ENCODE data around the gene PIAS3. TPM values are rescaled to one million over a fixed set of nuclear protein-coding genes. Genes with fewer than 3 reads are reported as not detected.

PIAS3 gene
- polyA plus RNA-seq, 1 donor from 2014 or later, result 15.0 TPM

DNA sequence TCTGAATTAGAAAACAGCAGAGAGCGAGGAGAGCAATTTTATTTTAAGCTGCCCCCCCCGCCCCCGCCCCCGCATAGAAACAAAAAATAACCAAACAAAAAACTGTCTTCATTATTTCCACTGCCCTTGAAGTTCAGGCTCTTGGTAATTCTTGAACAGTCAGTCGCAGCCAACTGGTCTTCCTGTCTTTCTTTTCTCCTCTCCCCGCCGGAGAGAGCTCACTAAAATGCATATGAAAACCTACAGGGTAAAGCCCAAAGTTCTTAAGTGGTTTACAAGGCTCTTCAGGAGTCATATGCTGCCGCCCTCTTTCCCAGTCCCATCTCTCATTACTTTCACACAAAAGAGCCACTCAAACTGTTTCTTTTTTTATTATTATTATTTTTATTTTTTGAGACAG is 27.9 kb upstream of the PIAS3 start:
- no peaks in the 10 kb centered on the region for H3K9me3 ChIP-seq (ENCODE audit: low read length)
- no peaks in the 10 kb centered on the region for H3K36me3 ChIP-seq (ENCODE audit: insufficient read depth, low read length)
- H3K9ac ChIP-seq (ENCODE audit: low read length), result no peak overlapping the region
- H3K79me2 ChIP-seq (replicated peaks; ENCODE audit: insufficient read depth, low read length), result no peaks in the 10 kb centered on the region
- H2AFZ ChIP-seq (ENCODE audit: low read depth, low read length), result no peak overlapping the region
- no peak overlapping the region for H3K27ac ChIP-seq (ENCODE audit: low read length)
- peaks cover 22% of the 10 kb centered on the region for H3K27me3 ChIP-seq (ENCODE audit: insufficient read depth, low read depth, low read length)
- H3K4me3 ChIP-seq (ENCODE audit: low read length), result no peak overlapping the region
- no peaks in the 10 kb centered on the region for H3K9me2 ChIP-seq (ENCODE audit: insufficient read depth, low read length)
- no peaks in the 10 kb centered on the region for H3F3A ChIP-seq (ENCODE audit: insufficient read depth, low read length, poor library complexity, severe bottlenecking)
- no peak overlapping the region for H3K4me2 ChIP-seq (ENCODE audit: low read length)
- TF ChIP-seq RAD21 (conservative IDR thresholded peaks at IDR 0.05) (no peak), TAF1 (IDR thresholded peaks at IDR 0.05; ENCODE audit: low read depth) (no peak), MXI1 (conservative IDR thresholded peaks at IDR 0.05; ENCODE audit: poor library complexity, severe bottlenecking) (no peak), EP300 (conservative IDR thresholded peaks at IDR 0.05; ENCODE audit: poor library complexity, severe bottlenecking) (no peak), EZH2 (IDR thresholded peaks at IDR 0.05; ENCODE audit: borderline replicate concordance, insufficient read depth, low read length, poor library complexity, severe bottlenecking) (no peak), POLR2AphosphoS5 (IDR thresholded peaks at IDR 0.05) (no peak), SMC3 (conservative IDR thresholded peaks at IDR 0.05; ENCODE audit: poor library complexity) (no peak)
- TF ChIP-seq, protein P1, sequence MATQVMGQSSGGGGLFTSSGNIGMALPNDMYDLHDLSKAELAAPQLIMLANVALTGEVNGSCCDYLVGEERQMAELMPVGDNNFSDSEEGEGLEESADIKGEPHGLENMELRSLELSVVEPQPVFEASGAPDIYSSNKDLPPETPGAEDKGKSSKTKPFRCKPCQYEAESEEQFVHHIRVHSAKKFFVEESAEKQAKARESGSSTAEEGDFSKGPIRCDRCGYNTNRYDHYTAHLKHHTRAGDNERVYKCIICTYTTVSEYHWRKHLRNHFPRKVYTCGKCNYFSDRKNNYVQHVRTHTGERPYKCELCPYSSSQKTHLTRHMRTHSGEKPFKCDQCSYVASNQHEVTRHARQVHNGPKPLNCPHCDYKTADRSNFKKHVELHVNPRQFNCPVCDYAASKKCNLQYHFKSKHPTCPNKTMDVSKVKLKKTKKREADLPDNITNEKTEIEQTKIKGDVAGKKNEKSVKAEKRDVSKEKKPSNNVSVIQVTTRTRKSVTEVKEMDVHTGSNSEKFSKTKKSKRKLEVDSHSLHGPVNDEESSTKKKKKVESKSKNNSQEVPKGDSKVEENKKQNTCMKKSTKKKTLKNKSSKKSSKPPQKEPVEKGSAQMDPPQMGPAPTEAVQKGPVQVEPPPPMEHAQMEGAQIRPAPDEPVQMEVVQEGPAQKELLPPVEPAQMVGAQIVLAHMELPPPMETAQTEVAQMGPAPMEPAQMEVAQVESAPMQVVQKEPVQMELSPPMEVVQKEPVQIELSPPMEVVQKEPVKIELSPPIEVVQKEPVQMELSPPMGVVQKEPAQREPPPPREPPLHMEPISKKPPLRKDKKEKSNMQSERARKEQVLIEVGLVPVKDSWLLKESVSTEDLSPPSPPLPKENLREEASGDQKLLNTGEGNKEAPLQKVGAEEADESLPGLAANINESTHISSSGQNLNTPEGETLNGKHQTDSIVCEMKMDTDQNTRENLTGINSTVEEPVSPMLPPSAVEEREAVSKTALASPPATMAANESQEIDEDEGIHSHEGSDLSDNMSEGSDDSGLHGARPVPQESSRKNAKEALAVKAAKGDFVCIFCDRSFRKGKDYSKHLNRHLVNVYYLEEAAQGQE (IDR thresholded peaks at IDR 0.05; ENCODE audit: borderline replicate concordance), result no peak
- TF ChIP-seq, protein P2, sequence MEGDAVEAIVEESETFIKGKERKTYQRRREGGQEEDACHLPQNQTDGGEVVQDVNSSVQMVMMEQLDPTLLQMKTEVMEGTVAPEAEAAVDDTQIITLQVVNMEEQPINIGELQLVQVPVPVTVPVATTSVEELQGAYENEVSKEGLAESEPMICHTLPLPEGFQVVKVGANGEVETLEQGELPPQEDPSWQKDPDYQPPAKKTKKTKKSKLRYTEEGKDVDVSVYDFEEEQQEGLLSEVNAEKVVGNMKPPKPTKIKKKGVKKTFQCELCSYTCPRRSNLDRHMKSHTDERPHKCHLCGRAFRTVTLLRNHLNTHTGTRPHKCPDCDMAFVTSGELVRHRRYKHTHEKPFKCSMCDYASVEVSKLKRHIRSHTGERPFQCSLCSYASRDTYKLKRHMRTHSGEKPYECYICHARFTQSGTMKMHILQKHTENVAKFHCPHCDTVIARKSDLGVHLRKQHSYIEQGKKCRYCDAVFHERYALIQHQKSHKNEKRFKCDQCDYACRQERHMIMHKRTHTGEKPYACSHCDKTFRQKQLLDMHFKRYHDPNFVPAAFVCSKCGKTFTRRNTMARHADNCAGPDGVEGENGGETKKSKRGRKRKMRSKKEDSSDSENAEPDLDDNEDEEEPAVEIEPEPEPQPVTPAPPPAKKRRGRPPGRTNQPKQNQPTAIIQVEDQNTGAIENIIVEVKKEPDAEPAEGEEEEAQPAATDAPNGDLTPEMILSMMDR (IDR thresholded peaks at IDR 0.05; ENCODE audit: poor library complexity, severe bottlenecking), result no peak
- H4K20me1 ChIP-seq (ENCODE audit: insufficient read depth), result no peaks in the 10 kb centered on the region

DNA sequence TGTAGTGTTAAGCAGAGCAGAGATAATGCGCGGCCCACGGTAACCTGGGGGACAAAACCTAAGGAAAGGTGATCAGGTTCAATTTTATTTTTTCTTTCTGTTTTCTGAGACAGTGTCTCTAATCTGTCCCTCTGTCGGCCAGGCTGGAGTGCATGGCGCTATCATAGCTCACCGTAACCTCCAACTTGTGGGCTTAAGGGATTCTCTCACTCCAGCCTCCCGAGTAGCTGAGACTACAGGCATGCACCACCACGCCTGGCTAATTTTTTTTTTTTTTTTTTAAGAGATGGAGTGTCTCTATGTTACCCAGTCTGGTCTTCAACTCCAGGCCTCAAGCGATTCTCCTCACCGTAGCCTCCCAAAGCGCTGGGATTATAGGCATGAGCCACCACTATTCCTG is 27.5 kb upstream of the PIAS3 start:
- TF ChIP-seq TAF1 (IDR thresholded peaks at IDR 0.05; ENCODE audit: low read depth) (no peak), POLR2AphosphoS5 (IDR thresholded peaks at IDR 0.05) (no peak), EP300 (conservative IDR thresholded peaks at IDR 0.05; ENCODE audit: poor library complexity, severe bottlenecking) (no peak), EZH2 (IDR thresholded peaks at IDR 0.05; ENCODE audit: borderline replicate concordance, insufficient read depth, low read length, poor library complexity, severe bottlenecking) (no peak), RAD21 (conservative IDR thresholded peaks at IDR 0.05) (no peak)
- TF ChIP-seq, protein P1 (IDR thresholded peaks at IDR 0.05; ENCODE audit: borderline replicate concordance), result no peak
- TF ChIP-seq, protein P2 (IDR thresholded peaks at IDR 0.05; ENCODE audit: poor library complexity, severe bottlenecking), result no peak
- Histone ChIP-seq H3K27me3 (ENCODE audit: insufficient read depth, low read depth, low read length) (peaks cover 22% of the 10 kb centered on the region), H3K9me2 (ENCODE audit: insufficient read depth, low read length) (no peaks in the 10 kb centered on the region), H3K79me2 (replicated peaks; ENCODE audit: insufficient read depth, low read length) (no peaks in the 10 kb centered on the region), H3K4me3 (ENCODE audit: low read length) (peak overlapping the region; percentile 81), H3K9me3 (ENCODE audit: low read length) (no peaks in the 10 kb centered on the region), H3K27ac (ENCODE audit: low read length) (no peak overlapping the region), H3K36me3 (ENCODE audit: insufficient read depth, low read length) (no peaks in the 10 kb centered on the region), H3K4me2 (ENCODE audit: low read length) (peak overlapping the region; percentile 62), H3F3A (ENCODE audit: insufficient read depth, low read length, poor library complexity, severe bottlenecking) (no peaks in the 10 kb centered on the region), H3K9ac (ENCODE audit: low read length) (peak overlapping the region; percentile 52), H4K20me1 (ENCODE audit: insufficient read depth) (no peaks in the 10 kb centered on the region), H2AFZ (ENCODE audit: low read depth, low read length) (no peak overlapping the region)

Data from neural cell (in vitro differentiated cells).